ENCODE data around the gene RNF223. TPM values are rescaled to one million over a fixed set of nuclear protein-coding genes. Genes with fewer than 3 reads are reported as not detected.

Gene RNF223
- total RNA-seq, 2 donors from 2014 or later = not detected

- TF ChIP-seq, protein P1, sequence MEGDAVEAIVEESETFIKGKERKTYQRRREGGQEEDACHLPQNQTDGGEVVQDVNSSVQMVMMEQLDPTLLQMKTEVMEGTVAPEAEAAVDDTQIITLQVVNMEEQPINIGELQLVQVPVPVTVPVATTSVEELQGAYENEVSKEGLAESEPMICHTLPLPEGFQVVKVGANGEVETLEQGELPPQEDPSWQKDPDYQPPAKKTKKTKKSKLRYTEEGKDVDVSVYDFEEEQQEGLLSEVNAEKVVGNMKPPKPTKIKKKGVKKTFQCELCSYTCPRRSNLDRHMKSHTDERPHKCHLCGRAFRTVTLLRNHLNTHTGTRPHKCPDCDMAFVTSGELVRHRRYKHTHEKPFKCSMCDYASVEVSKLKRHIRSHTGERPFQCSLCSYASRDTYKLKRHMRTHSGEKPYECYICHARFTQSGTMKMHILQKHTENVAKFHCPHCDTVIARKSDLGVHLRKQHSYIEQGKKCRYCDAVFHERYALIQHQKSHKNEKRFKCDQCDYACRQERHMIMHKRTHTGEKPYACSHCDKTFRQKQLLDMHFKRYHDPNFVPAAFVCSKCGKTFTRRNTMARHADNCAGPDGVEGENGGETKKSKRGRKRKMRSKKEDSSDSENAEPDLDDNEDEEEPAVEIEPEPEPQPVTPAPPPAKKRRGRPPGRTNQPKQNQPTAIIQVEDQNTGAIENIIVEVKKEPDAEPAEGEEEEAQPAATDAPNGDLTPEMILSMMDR (IDR thresholded peaks at IDR 0.05) = no peak
- DNase-seq (ENCODE audit: low spot score) = no peak
- Histone ChIP-seq H3K4me3 (no peak overlapping the region), H3K9me3 (no peaks in the 10 kb centered on the region), H3K27me3 (no peaks in the 10 kb centered on the region), H3K36me3 (no peaks in the 10 kb centered on the region), H3K4me1 (no peaks in the 10 kb centered on the region), H3K27ac (no peak overlapping the region)
These were observed 18.9 kb upstream of the RNF223 start for GRCh38 chr1:1092894-1093609.

- H3K36me3 ChIP-seq = no peaks in the 10 kb centered on the region
- H3K27me3 ChIP-seq = no peaks in the 10 kb centered on the region
- H3K9me3 ChIP-seq = no peaks in the 10 kb centered on the region
- no peak overlapping the region for H3K27ac ChIP-seq
- H3K4me1 ChIP-seq = no peaks in the 10 kb centered on the region
- TF ChIP-seq, protein P1 (IDR thresholded peaks at IDR 0.05) = no peak
- no peak for DNase-seq (ENCODE audit: low spot score)
- H3K4me3 ChIP-seq = no peak overlapping the region
These were observed 18.2 kb upstream of the RNF223 start for GRCh38 chr1:1092149-1092855.

DNA sequence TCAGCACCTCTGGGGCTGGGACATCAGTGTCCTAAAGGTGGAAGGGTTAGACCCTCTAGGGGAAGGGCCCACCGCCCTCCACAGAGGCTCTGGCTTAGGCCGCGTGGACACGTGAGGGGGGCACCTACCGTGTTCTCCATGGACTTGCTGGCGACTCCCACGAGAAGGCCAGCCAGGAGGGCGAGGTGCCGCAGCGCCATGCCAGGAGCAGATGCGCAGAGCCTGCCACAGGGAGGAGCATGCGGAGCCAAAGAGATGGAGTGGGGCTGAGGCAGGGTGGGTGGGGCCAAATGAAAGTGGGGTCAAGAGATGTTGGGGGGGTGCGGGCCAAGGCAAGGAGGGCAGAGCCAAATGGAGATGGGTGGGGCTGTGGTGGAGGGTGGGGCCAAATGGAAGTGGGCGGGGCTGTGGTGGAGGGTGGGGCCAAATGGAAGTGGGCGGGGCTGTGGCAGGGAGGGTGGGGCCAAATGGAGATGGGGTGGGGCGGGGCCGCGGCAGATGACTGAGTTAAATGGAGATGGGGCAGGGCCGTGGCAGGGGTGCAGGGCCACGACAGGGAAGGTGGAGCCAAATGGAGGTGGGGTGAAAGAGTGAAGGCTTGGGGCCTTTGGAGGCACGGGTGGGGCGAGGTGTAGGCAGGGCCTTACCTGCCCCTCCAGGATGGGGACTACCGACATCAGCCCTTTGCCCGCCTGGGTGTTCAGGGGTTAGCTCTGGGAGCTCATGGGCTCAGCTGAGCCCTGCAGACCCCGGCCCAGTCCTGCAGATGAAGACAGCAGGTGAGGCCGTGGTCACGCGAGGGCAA is 17.4 kb upstream of the RNF223 start:
- Histone ChIP-seq H3K27ac (no peak overlapping the region), H3K36me3 (no peaks in the 10 kb centered on the region), H3K4me1 (no peaks in the 10 kb centered on the region), H3K27me3 (no peaks in the 10 kb centered on the region), H3K4me3 (no peak overlapping the region), H3K9me3 (no peaks in the 10 kb centered on the region)
- TF ChIP-seq, protein P1 (IDR thresholded peaks at IDR 0.05) = no peak
- DNase-seq (ENCODE audit: low spot score) = no peak

DNA sequence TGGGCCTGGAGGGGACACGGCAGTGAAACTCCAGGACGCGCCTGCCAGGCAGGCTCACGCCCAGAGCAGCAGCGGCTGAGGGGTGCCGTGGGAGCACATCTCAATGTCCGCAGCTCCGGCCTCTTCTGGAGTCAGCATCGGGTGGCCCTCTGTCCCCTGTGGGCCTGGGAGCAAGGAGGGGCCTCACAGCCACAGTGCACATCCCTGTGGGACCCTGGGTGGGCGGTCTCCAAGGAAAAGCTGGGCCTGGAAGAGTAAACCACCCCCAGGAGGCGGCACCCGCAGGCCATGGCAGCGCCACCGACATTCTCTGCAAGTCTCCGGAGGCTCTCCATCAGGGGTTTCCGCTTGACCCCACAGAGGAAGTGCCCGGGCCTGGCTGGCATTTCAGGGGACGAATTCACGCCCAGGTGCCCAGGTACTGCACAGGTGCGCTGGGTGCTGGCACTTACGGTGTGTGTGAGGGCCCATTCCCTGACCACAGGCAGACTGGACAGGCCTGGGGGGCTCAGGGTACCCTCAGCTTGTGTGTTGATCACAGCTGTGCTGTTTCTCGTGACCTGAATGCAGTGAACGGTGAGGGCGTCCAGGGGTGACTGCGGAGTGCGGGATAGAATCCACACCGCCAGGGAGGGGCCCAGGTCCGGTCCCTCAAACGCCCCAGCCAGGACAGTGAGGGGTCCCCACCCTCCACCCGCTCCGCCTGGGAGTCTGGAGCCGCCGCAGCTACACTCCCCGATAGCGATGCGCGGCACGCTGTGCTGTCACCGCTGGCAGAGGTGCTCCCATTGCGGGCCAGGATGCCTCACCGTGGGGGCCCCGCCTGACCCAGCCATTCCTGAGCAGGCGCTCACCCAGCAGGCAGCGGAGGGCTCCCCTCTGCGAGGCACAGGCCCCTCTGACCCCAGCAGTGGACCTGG is 16.6 kb upstream of the RNF223 start:
- Histone ChIP-seq H3K27me3 (no peaks in the 10 kb centered on the region), H3K36me3 (no peaks in the 10 kb centered on the region), H3K4me3 (no peak overlapping the region), H3K4me1 (no peaks in the 10 kb centered on the region), H3K27ac (no peak overlapping the region), H3K9me3 (no peaks in the 10 kb centered on the region)
- DNase-seq (ENCODE audit: low spot score) = no peak
- TF ChIP-seq, protein P1 (IDR thresholded peaks at IDR 0.05) = no peak

DNA sequence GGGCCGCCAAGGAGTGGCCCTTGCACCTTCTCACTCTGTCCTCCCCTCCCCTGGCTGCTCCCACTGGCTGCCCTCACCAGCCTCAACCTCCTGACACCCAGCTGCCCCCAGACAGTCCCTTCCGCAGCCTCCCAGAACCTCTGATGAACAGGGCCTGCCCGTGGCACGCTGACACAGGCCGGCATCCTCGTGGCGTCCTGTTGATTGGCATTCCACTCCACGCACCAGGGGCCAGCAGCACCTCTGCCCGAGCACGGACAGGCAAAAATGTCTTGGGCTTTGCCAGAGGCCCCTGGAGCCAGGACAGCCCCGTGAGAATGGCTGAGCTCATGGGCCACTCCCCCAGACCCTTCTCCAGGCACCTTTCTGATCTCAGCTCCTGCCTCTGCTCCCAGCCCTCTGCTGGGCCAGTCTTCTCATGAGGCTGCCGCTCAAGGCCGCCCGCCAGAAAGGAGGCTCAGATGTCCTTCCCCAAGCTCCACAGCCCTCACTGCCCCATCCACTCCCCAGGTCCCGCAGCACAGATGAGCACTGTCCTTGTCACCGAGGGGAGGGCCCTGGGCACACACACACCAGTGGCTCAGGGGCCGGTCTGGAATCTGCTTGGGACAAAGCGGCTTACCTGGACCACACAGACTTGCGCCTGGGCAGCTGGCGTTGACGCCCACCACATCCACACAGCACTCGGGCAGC is 15.8 kb upstream of the RNF223 start:
- H3K9me3 ChIP-seq = no peaks in the 10 kb centered on the region
- no peak for DNase-seq (ENCODE audit: low spot score)
- H3K4me3 ChIP-seq = no peak overlapping the region
- TF ChIP-seq, protein P1 (IDR thresholded peaks at IDR 0.05) = no peak
- H3K27ac ChIP-seq = no peak overlapping the region
- no peaks in the 10 kb centered on the region for H3K36me3 ChIP-seq
- H3K27me3 ChIP-seq = no peaks in the 10 kb centered on the region
- no peaks in the 10 kb centered on the region for H3K4me1 ChIP-seq
